ENCODE results near the gene ERVK3-1.
A peak's percentile ranks its signal among the peaks of the same experiment; 100 is the strongest.

Gene ERVK3-1

GRCh38 chr19:58355215-58355796 is 50.1 kb downstream of the ERVK3-1 start:
- Histone ChIP-seq H3K18ac (ENCODE audit: low read length) (no peak overlapping the region), H3K9ac (ENCODE audit: low read length) (no peak overlapping the region), H3K14ac (ENCODE audit: low read length) (no peak overlapping the region), H2AK5ac (ENCODE audit: low read length) (no peak overlapping the region), H3K4me2 (ENCODE audit: low read length) (no peak overlapping the region), H3K9me3 (ENCODE audit: insufficient read depth, low read depth, low read length) (peaks cover 2% of the 10 kb centered on the region), H2BK120ac (ENCODE audit: insufficient read depth, low read length, poor library complexity) (no peak overlapping the region), H3K36me3 (ENCODE audit: control insufficient read depth in 1 of 2, insufficient read depth in 2 of 2, low read length in 2 of 2) (no peaks in the 10 kb centered on the region), H2BK5ac (ENCODE audit: low read depth, low read length, poor library complexity) (no peak overlapping the region), H4K8ac (ENCODE audit: low read depth, low read length) (no peak overlapping the region), H3K79me2 (ENCODE audit: control insufficient read depth, insufficient read depth, low read length, poor library complexity) (no peaks in the 10 kb centered on the region), H4K91ac (ENCODE audit: low read depth, low read length) (no peak overlapping the region), H3K27ac (ENCODE audit: low read depth, low read length) (no peak overlapping the region), H2AFZ (ENCODE audit: insufficient read depth, low read length, poor library complexity) (no peak overlapping the region), H3K4me1 (ENCODE audit: control insufficient read depth in 1 of 2, insufficient read depth in 2 of 2, low read length in 2 of 2) (no peaks in the 10 kb centered on the region), H3K23ac (ENCODE audit: low read length) (no peak overlapping the region), H2BK12ac (ENCODE audit: low read length) (no peak overlapping the region), H3K79me1 (ENCODE audit: low read length) (no peaks in the 10 kb centered on the region), H3K4me3 (ENCODE audit: low read depth, low read length) (no peak overlapping the region), H3K27me3 (ENCODE audit: insufficient read depth, low read length) (no peaks in the 10 kb centered on the region), H3K4ac (ENCODE audit: low read depth, low read length) (no peak overlapping the region), H4K12ac (ENCODE audit: low read depth, low read length) (no peak overlapping the region)
- no CpG with 5 or more reads among the region's 10 CpGs for WGBS (ENCODE audit: extremely low coverage, insufficient coverage, insufficient read length)
- no peak for DNase-seq

GRCh38 chr19:58355908-58356765 is 51.0 kb downstream of the ERVK3-1 start:
- Histone ChIP-seq H3K9me3 (ENCODE audit: insufficient read depth, low read depth, low read length) (peaks cover 2% of the 10 kb centered on the region), H2AFZ (ENCODE audit: insufficient read depth, low read length, poor library complexity) (no peak overlapping the region), H3K27ac (ENCODE audit: low read depth, low read length) (no peak overlapping the region), H3K14ac (ENCODE audit: low read length) (no peak overlapping the region), H3K4me1 (ENCODE audit: control insufficient read depth in 1 of 2, insufficient read depth in 2 of 2, low read length in 2 of 2) (no peaks in the 10 kb centered on the region), H2BK5ac (ENCODE audit: low read depth, low read length, poor library complexity) (no peak overlapping the region), H3K79me2 (ENCODE audit: control insufficient read depth, insufficient read depth, low read length, poor library complexity) (no peaks in the 10 kb centered on the region), H4K91ac (ENCODE audit: low read depth, low read length) (no peak overlapping the region), H3K4ac (ENCODE audit: low read depth, low read length) (no peak overlapping the region), H4K12ac (ENCODE audit: low read depth, low read length) (no peak overlapping the region), H3K18ac (ENCODE audit: low read length) (no peak overlapping the region), H2AK5ac (ENCODE audit: low read length) (no peak overlapping the region), H3K79me1 (ENCODE audit: low read length) (no peaks in the 10 kb centered on the region), H3K4me3 (ENCODE audit: low read depth, low read length) (no peak overlapping the region), H3K36me3 (ENCODE audit: control insufficient read depth in 1 of 2, insufficient read depth in 2 of 2, low read length in 2 of 2) (no peaks in the 10 kb centered on the region), H3K23ac (ENCODE audit: low read length) (no peak overlapping the region), H4K8ac (ENCODE audit: low read depth, low read length) (no peak overlapping the region), H2BK120ac (ENCODE audit: insufficient read depth, low read length, poor library complexity) (no peak overlapping the region), H3K27me3 (ENCODE audit: insufficient read depth, low read length) (no peaks in the 10 kb centered on the region), H3K9ac (ENCODE audit: low read length) (no peak overlapping the region), H3K4me2 (ENCODE audit: low read length) (no peak overlapping the region), H2BK12ac (ENCODE audit: low read length) (no peak overlapping the region)
- WGBS (ENCODE audit: extremely low coverage, insufficient coverage, insufficient read length) = no CpG with 5 or more reads among the region's 94 CpGs
- DNase-seq = no peak

GRCh38 chr19:58356766-58357480 is 51.7 kb downstream of the ERVK3-1 start:
- H3K79me2 ChIP-seq (ENCODE audit: control insufficient read depth, insufficient read depth, low read length, poor library complexity) = peaks cover under 1% of the 10 kb centered on the region
- DNase-seq = no peak
- no peak overlapping the region for H2AK5ac ChIP-seq (ENCODE audit: low read length)
- no peak overlapping the region for H2BK12ac ChIP-seq (ENCODE audit: low read length)
- peaks cover 2% of the 10 kb centered on the region for H3K9me3 ChIP-seq (ENCODE audit: insufficient read depth, low read depth, low read length)
- H2BK5ac ChIP-seq (ENCODE audit: low read depth, low read length, poor library complexity) = no peak overlapping the region
- H3K4me3 ChIP-seq (ENCODE audit: low read depth, low read length) = no peak overlapping the region
- H3K4ac ChIP-seq (ENCODE audit: low read depth, low read length) = no peak overlapping the region
- no CpG with 5 or more reads among the region's 75 CpGs for WGBS (ENCODE audit: extremely low coverage, insufficient coverage, insufficient read length)
- no peaks in the 10 kb centered on the region for H3K27me3 ChIP-seq (ENCODE audit: insufficient read depth, low read length)
- no peak overlapping the region for H3K27ac ChIP-seq (ENCODE audit: low read depth, low read length)
- no peak overlapping the region for H3K4me2 ChIP-seq (ENCODE audit: low read length)
- H4K91ac ChIP-seq (ENCODE audit: low read depth, low read length) = no peak overlapping the region
- H2AFZ ChIP-seq (ENCODE audit: insufficient read depth, low read length, poor library complexity) = no peak overlapping the region
- no peak overlapping the region for H4K8ac ChIP-seq (ENCODE audit: low read depth, low read length)
- no peak overlapping the region for H2BK120ac ChIP-seq (ENCODE audit: insufficient read depth, low read length, poor library complexity)
- H3K4me1 ChIP-seq (ENCODE audit: control insufficient read depth in 1 of 2, insufficient read depth in 2 of 2, low read length in 2 of 2) = peaks cover 3% of the 10 kb centered on the region in 2 experiments
- H3K18ac ChIP-seq (ENCODE audit: low read length) = no peak overlapping the region
- no peak overlapping the region for H3K23ac ChIP-seq (ENCODE audit: low read length)
- H4K12ac ChIP-seq (ENCODE audit: low read depth, low read length) = no peak overlapping the region
- H3K36me3 ChIP-seq (ENCODE audit: control insufficient read depth in 1 of 2, insufficient read depth in 2 of 2, low read length in 2 of 2) = no peaks in the 10 kb centered on the region
- no peak overlapping the region for H3K14ac ChIP-seq (ENCODE audit: low read length)
- H3K9ac ChIP-seq (ENCODE audit: low read length) = no peak overlapping the region
- H3K79me1 ChIP-seq (ENCODE audit: low read length) = peaks cover 3% of the 10 kb centered on the region

- no peak overlapping the region for H2AK5ac ChIP-seq (ENCODE audit: low read length)
- no peak overlapping the region for H3K4me2 ChIP-seq (ENCODE audit: low read length)
- H3K18ac ChIP-seq (ENCODE audit: low read length) = no peak overlapping the region
- no peak overlapping the region for H3K27ac ChIP-seq (ENCODE audit: low read depth, low read length)
- H3K4me3 ChIP-seq (ENCODE audit: low read depth, low read length) = peak overlapping the region; percentile 8
- no peak overlapping the region for H2AFZ ChIP-seq (ENCODE audit: insufficient read depth, low read length, poor library complexity)
- H3K4ac ChIP-seq (ENCODE audit: low read depth, low read length) = no peak overlapping the region
- H3K9me3 ChIP-seq (ENCODE audit: insufficient read depth, low read depth, low read length) = peaks cover 2% of the 10 kb centered on the region
- H2BK12ac ChIP-seq (ENCODE audit: low read length) = no peak overlapping the region
- no peak overlapping the region for H2BK120ac ChIP-seq (ENCODE audit: insufficient read depth, low read length, poor library complexity)
- WGBS (ENCODE audit: extremely low coverage, insufficient coverage, insufficient read length) = no CpG with 5 or more reads among the region's 19 CpGs
- no peak for DNase-seq
- no peak overlapping the region for H4K91ac ChIP-seq (ENCODE audit: low read depth, low read length)
- no peaks in the 10 kb centered on the region for H3K36me3 ChIP-seq (ENCODE audit: control insufficient read depth in 1 of 2, insufficient read depth in 2 of 2, low read length in 2 of 2)
- no peak overlapping the region for H4K8ac ChIP-seq (ENCODE audit: low read depth, low read length)
- no peak overlapping the region for H3K14ac ChIP-seq (ENCODE audit: low read length)
- peaks cover 10% of the 10 kb centered on the region for H3K79me1 ChIP-seq (ENCODE audit: low read length)
- no peaks in the 10 kb centered on the region for H3K27me3 ChIP-seq (ENCODE audit: insufficient read depth, low read length)
- H4K12ac ChIP-seq (ENCODE audit: low read depth, low read length) = no peak overlapping the region
- H3K79me2 ChIP-seq (ENCODE audit: control insufficient read depth, insufficient read depth, low read length, poor library complexity) = peaks cover 4% of the 10 kb centered on the region
- no peak overlapping the region for H3K23ac ChIP-seq (ENCODE audit: low read length)
- peaks cover 3% of the 10 kb centered on the region in 2 experiments for H3K4me1 ChIP-seq (ENCODE audit: control insufficient read depth in 1 of 2, insufficient read depth in 2 of 2, low read length in 2 of 2)
- no peak overlapping the region for H3K9ac ChIP-seq (ENCODE audit: low read length)
- H2BK5ac ChIP-seq (ENCODE audit: low read depth, low read length, poor library complexity) = no peak overlapping the region
These were observed 52.4 kb downstream of the ERVK3-1 start for GRCh38 chr19:58357481-58358145.
